D721Med (cell line): ENCODE results near the gene CENPB.

ENCODE experiments used
- DNase-seq: peaks from one replicate; pipeline ENCODE4 v3.0.0; 2011; ENCODE audit warnings: low spot score; ENCODE audit not compliant: insufficient read length
- FAIRE-seq: peaks from 2 replicates; lab custom pipeline; 2011; peaks lifted over from hg19 to GRCh38; lab: Jason Lieb, UNC
- TF ChIP-seq, protein P1 (sequence below): IDR thresholded peaks from 2 replicates; pipeline ENCODE4 v1.5.1; 2012; ENCODE audit warnings: mild to moderate bottlenecking, control low read depth; ENCODE audit not compliant: insufficient read depth; ENCODE audit errors: missing control alignments

The CENPB gene

DNA sequence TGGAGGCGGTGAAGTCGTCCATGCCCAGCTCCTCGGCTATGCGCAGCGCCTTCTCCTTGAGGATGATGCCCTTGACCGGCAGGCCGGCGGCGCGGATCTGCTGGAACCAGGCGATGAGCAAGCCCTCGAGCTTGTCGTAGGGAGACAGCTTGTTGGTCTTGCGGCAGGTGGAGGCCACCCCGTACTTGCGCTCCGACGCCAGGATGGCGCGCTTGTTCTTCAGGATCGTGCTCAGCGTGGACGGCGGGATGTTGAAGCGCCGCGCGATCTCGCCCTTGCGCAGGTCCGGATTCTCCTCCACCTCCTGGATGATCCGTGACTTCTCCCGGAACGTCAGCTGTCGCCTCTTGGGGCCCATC, 435 bp downstream of the CENPB start:
- FAIRE-seq (no peak), DNase-seq (no peak)
- TF ChIP-seq, protein P1, sequence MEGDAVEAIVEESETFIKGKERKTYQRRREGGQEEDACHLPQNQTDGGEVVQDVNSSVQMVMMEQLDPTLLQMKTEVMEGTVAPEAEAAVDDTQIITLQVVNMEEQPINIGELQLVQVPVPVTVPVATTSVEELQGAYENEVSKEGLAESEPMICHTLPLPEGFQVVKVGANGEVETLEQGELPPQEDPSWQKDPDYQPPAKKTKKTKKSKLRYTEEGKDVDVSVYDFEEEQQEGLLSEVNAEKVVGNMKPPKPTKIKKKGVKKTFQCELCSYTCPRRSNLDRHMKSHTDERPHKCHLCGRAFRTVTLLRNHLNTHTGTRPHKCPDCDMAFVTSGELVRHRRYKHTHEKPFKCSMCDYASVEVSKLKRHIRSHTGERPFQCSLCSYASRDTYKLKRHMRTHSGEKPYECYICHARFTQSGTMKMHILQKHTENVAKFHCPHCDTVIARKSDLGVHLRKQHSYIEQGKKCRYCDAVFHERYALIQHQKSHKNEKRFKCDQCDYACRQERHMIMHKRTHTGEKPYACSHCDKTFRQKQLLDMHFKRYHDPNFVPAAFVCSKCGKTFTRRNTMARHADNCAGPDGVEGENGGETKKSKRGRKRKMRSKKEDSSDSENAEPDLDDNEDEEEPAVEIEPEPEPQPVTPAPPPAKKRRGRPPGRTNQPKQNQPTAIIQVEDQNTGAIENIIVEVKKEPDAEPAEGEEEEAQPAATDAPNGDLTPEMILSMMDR: no peak

DNA sequence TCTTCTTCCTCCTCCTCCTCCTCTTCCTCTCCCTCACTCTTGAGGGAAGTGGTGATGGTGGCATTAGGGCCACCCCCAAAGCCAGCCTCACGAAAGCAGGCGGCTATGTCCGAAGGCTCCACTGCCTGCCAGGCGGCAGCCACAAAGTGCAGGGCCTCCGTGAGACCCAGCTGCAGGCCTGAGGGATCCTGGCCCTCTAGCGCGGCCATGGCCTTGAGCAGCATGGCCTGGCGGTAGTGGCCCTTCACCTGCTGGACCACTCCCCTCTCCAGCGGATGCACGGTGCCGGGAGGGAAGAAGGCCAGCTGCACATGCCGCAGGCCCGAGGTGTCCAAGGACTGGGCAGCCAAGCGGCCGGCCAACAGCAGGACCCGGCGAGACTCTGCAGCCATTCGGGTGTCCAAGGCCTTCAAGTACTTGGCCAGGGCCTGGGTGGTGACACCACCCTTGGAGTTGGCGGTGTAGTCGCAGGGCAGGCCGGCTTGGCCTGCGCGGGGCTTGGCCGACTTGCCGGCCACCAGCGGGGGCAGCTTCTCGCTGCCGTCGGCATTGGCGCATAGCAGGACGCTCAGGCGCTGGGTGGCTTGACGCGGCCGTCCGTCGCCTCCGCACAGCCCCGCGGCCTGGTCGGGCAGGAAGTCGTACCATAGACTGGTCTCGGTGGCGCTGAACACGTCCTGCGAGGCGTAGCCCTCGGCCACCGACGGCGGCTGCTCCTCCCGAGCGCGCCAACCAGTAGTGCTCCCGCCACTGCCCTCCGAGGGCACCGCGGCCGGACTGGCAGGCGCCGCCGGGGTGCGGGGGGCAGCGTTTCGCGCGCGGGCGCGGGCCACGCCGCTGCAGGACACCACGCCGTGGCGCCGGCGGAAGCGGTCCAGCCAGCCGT, 1.1 kb downstream of the CENPB start:
- FAIRE-seq (no peak), DNase-seq (no peak)
- TF ChIP-seq, protein P1: no peak

DNA sequence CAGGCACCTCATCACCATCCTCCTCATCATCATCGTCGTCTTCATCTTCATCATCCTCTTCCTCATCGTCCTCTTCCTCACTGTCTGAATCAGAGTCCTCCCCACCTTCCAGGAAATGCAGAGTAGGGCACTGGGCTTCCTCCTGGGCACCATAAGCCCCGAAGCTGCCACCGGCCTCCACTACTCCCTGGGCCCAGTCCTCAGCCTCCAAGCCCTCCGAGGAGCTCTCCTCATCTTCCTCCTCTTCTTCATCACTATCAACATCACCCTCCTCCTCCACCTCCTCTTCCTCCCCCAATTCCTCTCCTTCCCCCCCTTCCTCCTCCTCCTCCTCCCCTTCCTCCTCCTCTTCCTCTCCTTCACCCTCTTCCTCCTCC, 1.7 kb downstream of the CENPB start:
- TF ChIP-seq, protein P1: no peak
- FAIRE-seq (no peak), DNase-seq (no peak)

DNA sequence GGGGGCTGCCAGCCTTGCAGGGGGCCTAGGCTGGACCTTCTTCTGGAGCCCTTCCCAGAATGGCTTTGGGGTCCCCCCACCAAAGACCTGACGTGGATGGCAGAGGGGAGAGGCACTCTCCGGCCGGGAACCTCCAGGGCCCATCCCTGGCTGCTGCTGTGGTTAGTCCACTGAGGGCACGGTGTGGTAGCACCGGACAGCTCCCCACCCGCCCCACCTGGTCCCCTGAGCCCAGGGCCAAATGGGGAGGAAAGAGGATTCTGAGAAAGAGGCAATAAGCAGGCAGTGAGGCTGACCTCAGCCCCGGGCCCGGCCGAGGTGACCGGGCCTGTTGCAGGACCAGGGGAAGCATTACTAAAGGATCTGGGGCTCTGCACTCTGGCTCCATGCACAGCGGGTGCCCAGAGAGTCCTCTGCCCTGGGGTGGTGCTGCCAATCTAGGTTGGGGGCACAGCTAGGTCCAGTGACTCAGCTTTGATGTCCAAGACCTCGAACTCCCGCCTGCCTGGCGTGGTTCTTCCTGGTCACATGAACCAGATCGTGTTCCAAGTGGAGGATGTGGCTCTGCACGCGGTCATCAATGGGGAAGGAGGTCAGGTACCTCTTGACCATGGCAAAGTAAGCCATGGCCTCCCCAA, 2.2 kb downstream of the CENPB start:
- DNase-seq (no peak), FAIRE-seq (no peak)
- TF ChIP-seq, protein P1: no peak

DNA sequence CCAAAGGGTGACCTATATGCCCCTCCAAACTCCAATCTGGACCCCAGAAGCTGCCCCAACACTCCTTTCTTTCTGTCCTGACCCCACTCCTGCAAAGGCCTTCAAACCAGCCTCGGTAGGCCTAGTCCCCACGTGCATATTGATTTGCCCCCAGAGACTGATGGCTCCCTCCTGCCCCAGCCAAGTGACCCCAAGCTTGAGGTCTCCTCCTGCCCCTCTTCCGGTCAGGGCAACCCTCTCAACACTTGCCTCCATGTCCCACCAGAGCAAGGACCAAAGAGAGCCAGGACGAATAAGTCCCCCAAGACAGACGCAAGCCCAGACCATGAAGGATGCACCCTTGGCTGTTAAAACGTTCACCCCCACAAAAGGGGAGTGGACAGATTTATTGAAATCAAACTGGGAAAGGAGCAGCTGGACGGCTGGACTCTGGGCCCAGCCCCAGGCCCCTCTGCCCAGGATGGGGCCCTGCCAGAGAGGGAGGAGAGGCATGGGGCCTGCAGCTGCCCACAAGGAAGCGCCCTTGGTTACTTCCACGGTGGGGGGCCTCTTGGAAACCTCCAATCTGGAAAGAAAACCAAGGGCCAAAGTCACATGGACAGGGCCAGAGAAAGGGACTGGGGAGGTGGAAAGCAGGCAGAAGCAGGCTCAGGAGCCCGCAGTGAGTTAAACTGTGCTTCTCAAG, 2.9 kb downstream of the CENPB start:
- TF ChIP-seq, protein P1: no peak
- no peak for FAIRE-seq
- no peak for DNase-seq

DNA sequence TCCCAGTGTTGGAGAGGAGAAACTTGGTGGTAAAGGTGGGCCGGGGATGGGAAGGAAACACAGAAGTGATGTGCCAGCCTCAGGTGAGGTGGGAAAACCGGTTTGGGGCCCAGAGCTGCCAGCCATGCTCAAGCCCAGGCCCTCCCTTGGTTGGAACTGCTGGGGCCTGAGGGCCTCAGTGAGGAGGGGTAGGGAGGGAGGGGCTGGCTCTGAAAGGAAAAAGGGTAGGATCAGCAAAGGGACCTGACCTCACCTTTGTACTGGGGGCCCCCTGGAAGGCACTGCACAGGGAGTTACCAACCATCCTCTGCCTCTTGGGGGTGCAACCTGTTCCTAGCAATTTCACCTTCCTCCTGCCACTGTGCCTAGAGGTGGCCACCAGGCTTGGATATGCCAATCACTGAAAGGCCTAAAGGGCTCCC, 3.5 kb downstream of the CENPB start:
- no peak for FAIRE-seq
- TF ChIP-seq, protein P1: no peak

More for the DNA sequence above, 3.5 kb downstream of the CENPB start:
- DNase-seq: no peak
